IPS-15b (cell line): Measurements from ENCODE around the gene ZMYM1.
"Not testable (repeated sequence)": the region's sequence is repeated elsewhere in the genome, so short reads cannot be mapped to it uniquely, and the experiment has no call there.

Source experiments
- H3K27me3 ChIP-seq: one replicate; pipeline ENCODE4 v1.6.1; 2013; ENCODE audit warnings: low read length; ENCODE audit not compliant: control insufficient read depth, insufficient read depth
- H3K36me3 ChIP-seq: one replicate; pipeline ENCODE4 v1.6.1; 2013; ENCODE audit warnings: low read length; ENCODE audit not compliant: control insufficient read depth, insufficient read depth
- H3K4me1 ChIP-seq: one replicate; pipeline ENCODE4 v1.6.1; 2013; ENCODE audit warnings: mild to moderate bottlenecking, low read length; ENCODE audit not compliant: control insufficient read depth, insufficient read depth
- H3K4me3 ChIP-seq: one replicate; pipeline ENCODE4 v1.5.1; 2013; ENCODE audit warnings: low read depth, low read length
- H3K9ac ChIP-seq: one replicate; pipeline ENCODE4 v1.6.1; 2013; ENCODE audit warnings: low read depth, mild to moderate bottlenecking, low read length
- H3K9me3 ChIP-seq: one replicate; pipeline ENCODE4 v1.6.1; 2013; ENCODE audit warnings: mild to moderate bottlenecking, low read length; ENCODE audit not compliant: control insufficient read depth, insufficient read depth

ZMYM1 gene

DNA sequence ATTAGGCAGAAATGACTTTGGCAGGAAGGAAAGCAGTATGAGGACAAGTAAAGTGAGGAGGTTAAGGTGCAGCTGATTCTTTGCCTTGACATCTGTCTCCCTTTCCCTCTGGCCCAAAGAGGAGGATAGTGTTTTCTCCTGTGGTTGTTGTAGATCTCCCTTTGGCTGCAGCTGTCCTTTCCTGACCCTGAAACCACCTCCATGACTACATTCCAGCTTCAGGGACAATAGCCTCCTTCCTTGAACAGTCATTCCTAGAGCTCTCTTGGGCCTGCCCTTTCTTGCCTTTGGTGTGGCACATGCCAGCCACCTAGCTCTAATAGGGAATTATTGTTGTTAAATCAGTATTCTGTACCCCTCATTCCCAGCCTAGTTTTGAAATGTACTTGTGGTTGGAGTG, 6.2 kb downstream of the ZMYM1 start:
- H3K4me1 ChIP-seq: peaks cover 6% of the 10 kb centered on the region
- H3K4me3 ChIP-seq: no peak overlapping the region
- no peaks in the 10 kb centered on the region for H3K36me3 ChIP-seq
- H3K9me3 ChIP-seq: no peaks in the 10 kb centered on the region
- no peak overlapping the region for H3K9ac ChIP-seq
- H3K27me3 ChIP-seq: no peaks in the 10 kb centered on the region

DNA sequence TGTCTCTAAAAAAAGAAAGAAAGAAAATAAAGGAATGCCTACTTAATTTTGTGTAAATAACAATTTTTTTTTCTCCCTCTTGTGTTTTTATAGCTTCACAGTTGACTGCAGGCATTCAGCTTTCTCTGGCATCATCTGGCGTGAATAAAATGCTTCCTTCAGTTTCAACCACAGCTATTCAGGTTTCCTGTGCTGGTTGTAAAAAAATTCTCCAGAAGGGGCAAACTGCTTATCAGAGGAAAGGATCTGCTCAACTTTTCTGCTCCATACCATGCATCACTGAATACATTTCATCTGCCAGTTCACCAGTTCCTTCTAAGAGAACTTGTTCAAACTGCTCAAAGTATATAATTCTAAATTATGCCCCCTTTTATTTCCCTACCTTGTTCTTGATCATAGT, 18.0 kb downstream of the ZMYM1 start:
- H3K27me3 ChIP-seq: no peaks in the 10 kb centered on the region
- H3K4me1 ChIP-seq: no peaks in the 10 kb centered on the region
- no peaks in the 10 kb centered on the region for H3K9me3 ChIP-seq
- no peak overlapping the region for H3K4me3 ChIP-seq
- H3K9ac ChIP-seq: no peak overlapping the region
- H3K36me3 ChIP-seq: peaks cover 41% of the 10 kb centered on the region

DNA sequence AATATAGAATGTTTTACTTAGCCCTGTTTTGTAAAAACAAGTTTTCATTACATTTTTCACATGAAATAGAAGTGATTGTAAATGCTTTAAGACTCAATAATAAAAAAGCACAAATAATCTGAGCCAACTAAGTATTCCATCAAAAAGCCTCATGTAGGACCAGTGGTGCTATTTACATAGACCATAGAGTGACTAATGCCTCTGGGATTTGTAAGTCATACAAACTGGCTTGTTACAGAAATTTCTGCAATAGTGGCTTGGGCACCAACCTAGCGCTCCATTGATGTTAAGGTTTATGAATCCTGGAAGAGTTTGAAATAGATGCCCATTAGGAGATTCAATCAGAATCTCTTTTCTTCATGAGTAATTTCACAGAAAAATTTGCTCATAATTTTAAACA, 31.9 kb downstream of the ZMYM1 start:
- H3K4me1 ChIP-seq: no peaks in the 10 kb centered on the region
- no peak overlapping the region for H3K9ac ChIP-seq
- peaks cover 7% of the 10 kb centered on the region for H3K36me3 ChIP-seq
- H3K9me3 ChIP-seq: no peaks in the 10 kb centered on the region
- H3K27me3 ChIP-seq: no peaks in the 10 kb centered on the region
- H3K4me3 ChIP-seq: no peak overlapping the region

DNA sequence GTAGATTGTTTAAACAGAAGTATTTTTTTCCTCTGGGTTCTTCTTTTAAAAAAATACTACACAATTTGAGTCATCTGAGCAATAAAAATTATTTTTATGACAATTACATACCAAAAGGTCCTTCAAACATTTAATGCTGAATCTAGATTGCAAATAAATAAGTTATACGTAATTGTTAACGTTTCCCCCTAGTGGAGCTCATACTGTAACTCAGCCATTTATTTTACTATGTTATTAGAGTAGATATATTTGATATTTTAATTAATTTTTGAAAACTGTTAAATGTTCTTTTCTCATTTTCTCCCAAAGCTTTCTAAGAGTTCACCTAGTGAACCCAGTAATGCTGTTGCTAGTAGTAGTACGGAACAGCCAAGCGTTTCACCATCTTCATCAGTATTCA, 33.5 kb downstream of the ZMYM1 start:
- Histone ChIP-seq H3K4me3 (no peak overlapping the region), H3K27me3 (no peaks in the 10 kb centered on the region), H3K36me3 (peaks cover 6% of the 10 kb centered on the region), H3K9ac (no peak overlapping the region), H3K4me1 (no peaks in the 10 kb centered on the region), H3K9me3 (no peaks in the 10 kb centered on the region)

DNA sequence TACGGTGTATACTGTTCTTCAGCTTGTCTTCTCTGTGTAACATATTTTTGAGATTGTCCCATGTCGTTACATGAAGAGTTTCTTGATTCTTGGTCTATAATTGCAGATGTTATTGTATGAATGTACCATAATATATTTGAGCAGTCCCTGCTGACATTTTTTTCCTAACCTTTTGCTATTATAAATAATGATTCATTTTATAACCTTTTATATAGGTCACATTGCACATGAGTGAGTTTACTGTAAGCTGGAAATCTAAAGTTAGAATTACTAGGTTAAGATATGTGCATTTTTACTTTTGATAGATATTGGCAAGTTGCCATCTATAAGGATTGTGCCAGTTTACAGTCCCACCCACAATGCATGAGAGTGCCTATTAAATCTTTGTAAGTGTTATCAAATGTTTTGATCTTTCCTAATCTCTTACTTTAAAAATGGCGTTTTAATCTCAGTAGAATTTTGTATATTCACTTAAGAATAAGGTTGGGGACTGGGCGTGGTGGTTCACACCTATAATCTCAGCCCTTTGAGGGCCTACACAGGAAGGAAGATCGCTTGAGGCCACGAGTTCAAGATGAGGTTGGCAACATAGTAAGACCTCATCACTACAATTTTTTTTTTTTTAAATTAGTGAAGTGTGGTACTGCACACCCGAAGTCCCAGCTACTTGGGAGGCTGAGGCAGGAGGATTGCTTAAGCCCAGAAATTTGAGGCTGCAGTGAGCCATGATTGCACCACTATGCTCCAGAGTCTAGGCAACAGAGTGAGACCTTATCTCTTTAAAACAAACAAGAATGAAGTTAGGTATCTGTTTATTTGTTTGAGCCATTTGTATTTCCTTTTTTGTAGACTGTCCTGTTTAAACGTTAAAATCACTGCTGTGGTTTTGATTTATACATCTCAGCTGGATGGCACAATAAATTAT, 36.5 kb downstream of the ZMYM1 start:
- Histone ChIP-seq H3K9me3 (no peaks in the 10 kb centered on the region), H3K4me3 (no peak overlapping the region), H3K4me1 (no peaks in the 10 kb centered on the region), H3K27me3 (no peaks in the 10 kb centered on the region), H3K36me3 (peaks cover 3% of the 10 kb centered on the region), H3K9ac (no peak overlapping the region)

DNA sequence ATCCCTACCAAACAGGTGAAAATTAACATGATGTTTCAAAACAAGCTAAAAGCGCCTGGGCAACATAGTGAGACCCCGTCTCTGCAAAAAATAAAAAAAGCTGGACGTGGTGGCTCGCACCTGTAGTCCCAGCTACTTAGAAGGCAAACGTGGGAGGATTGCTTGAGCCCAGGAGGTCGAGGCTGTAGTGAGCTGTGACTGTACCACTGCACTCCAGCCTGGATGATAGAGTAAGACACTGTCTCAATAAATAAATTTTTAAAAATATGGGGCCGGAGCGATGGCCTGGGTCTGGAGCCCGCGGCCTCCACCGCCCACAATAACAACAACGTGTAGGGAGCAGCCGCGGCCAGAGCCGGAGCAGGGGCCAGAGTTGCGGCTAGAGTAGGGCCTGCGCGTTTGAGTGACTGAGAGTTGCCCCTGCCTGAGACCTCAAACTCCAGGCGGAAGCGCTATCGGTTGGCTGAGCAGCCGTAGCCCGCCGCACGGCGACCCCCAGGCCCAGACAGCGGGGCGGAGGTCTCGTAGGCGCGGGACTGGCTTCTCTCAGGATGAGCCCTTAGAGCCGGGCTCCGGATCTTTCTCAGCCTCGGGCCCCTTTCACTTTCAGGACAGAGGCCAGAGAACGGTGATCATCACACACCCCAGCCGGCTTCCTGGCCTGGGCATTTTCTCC, 41.4 kb downstream of the ZMYM1 start:
- H3K9me3 ChIP-seq: no peaks in the 10 kb centered on the region
- H3K9ac ChIP-seq: no peak overlapping the region
- no peaks in the 10 kb centered on the region for H3K4me1 ChIP-seq
- no peak overlapping the region for H3K4me3 ChIP-seq
- H3K36me3 ChIP-seq: no peaks in the 10 kb centered on the region
- no peaks in the 10 kb centered on the region for H3K27me3 ChIP-seq

DNA sequence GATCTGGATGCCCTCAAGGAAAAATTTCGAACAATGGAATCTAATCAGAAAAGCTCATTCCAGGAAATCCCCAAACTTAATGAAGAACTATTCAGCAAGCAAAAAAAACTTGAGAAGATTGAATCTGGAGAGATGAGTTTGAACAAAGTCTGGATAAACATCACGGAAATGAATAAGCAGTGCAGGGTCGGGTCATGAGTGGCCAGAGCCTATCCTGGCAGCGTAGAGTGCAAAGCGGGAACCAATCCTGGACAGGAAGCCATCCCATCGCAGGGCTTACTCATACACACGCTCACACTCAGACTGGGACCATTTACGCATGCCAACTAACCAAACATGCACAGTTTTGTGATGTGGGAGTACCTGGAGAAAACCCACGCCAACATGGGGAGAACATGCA, 43.1 kb downstream of the ZMYM1 start:
- Histone ChIP-seq H3K4me3 (no peak overlapping the region), H3K9me3 (no peaks in the 10 kb centered on the region), H3K9ac (no peak overlapping the region)

DNA sequence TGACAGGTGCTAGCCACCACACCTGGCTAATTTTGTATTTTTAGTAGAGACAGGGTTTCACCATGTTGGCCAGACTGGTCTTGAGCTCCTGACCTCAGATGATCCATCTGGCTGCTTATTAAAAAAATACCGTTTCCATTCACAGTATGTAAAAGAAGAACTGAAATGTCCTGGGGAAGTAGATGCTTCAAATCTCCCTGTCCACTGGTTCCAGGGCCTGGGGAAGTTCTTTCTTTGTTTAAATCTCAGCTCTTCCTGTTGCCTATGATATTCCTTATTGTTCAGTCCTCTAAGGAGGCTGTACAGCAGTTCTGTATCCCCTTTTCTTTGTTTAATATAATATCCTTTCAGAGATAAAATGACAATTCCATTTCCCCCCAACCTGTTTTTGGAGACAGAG, 47.4 kb downstream of the ZMYM1 start:
- Histone ChIP-seq H3K27me3 (no peaks in the 10 kb centered on the region), H3K4me3 (no peak overlapping the region), H3K9me3 (no peaks in the 10 kb centered on the region), H3K36me3 (no peaks in the 10 kb centered on the region), H3K4me1 (no peaks in the 10 kb centered on the region), H3K9ac (no peak overlapping the region)

More for the DNA sequence above, 43.1 kb downstream of the ZMYM1 start:
- Histone ChIP-seq H3K36me3 (no peaks in the 10 kb centered on the region), H3K27me3 (no peaks in the 10 kb centered on the region), H3K4me1 (no peaks in the 10 kb centered on the region)

DNA sequence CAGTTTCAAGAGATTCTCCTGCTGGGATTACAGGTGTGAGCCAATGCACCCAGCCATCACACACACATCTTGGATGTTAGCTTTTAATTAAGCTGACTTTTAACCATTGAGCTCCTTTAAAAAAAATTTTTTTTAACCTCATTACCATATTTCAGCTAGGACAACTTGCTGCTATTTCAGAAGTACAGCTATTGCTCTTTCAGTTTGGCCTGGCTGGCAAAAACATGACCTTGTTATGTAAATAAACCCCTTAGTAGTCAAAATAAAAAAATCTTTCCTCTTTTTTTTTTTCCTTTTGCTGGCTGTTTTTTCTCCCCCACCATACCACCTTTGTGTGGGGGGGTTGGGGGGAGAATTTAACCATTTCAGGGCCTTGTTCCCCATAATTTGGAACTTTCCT, 49.9 kb downstream of the ZMYM1 start:
- Histone ChIP-seq H3K4me3 (no peak overlapping the region), H3K36me3 (no peaks in the 10 kb centered on the region), H3K9ac (no peak overlapping the region), H3K4me1 (no peaks in the 10 kb centered on the region), H3K27me3 (no peaks in the 10 kb centered on the region), H3K9me3 (no peaks in the 10 kb centered on the region)

DNA sequence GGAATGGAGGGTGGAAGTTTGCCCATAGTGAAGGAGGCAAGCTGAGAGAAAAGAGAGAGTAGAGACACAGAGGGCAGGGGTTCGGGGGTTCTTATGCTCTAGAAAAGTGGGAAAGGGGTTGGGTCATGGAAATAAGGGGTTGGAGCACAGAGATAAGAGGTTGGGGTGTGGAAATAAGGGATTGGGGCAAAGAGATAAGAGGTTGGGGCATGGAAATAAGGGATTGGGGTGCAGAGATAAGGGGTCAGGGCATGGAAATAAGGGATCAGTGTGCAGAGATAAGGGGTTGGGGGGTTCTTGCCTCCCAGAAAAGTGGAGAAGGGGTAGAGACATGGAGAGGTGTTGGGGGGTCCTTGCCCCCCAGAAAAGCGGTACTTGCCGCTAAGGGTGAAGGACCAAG, 57.6 kb downstream of the ZMYM1 start:
- H3K4me3 ChIP-seq: no peak overlapping the region
- H3K9me3 ChIP-seq: no peaks in the 10 kb centered on the region
- no peaks in the 10 kb centered on the region for H3K27me3 ChIP-seq
- no peaks in the 10 kb centered on the region for H3K4me1 ChIP-seq
- no peak overlapping the region for H3K9ac ChIP-seq
- no peaks in the 10 kb centered on the region for H3K36me3 ChIP-seq

DNA sequence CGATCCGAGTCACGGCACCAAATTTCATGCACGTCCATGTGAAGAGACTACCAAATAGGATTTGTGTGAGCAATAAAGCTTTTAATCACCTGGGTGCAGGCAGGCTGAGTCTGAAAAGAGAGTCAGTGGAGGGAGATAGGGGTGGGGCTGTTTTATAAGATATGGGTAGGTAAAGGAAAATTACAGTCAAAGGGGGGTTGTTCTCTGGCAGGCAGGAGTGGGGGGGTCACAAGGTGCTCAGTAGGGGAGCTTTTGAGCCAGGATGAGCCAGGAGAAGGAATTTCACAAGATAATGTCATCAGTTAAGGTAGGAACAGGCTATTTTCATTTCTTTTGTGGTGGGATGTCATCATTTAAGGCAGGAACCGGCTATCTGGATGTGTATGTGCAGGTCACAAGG, 58.4 kb downstream of the ZMYM1 start:
- not testable (repeated sequence) for H3K4me3 ChIP-seq, H3K4me1 ChIP-seq, H3K27me3 ChIP-seq, H3K9me3 ChIP-seq, H3K9ac ChIP-seq, H3K36me3 ChIP-seq

DNA sequence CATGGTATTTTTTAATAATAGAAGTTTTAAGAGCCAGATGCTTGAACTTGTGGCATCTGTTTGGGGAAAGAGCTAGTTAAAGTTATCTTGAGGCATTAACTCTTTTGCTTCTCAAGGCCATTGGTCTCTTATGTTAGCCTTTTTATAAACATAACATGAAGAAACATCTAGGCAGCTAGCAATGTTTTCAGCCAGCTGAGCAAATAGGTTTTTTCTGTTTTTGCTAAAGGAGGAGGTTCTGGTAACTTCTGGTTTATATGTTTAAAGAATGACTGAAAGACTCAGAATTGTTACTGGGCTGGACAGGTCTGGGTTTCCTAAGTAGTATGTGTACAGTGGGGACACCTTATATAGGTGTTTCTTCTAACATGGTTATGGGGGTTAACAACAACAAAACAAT, 63.1 kb downstream of the ZMYM1 start:
- H3K4me1 ChIP-seq, H3K9me3 ChIP-seq, H3K9ac ChIP-seq, H3K36me3 ChIP-seq, H3K4me3 ChIP-seq, H3K27me3 ChIP-seq: not testable (repeated sequence)
